Hepatic stellate cell (primary cell): ENCODE measurements around the gene C5orf58.

ENCODE experiments used
- DNase-seq: peaks from one replicate; pipeline ENCODE4 v3.0.0; 2011; ENCODE audit warnings: low spot score

Gene C5orf58

DNA sequence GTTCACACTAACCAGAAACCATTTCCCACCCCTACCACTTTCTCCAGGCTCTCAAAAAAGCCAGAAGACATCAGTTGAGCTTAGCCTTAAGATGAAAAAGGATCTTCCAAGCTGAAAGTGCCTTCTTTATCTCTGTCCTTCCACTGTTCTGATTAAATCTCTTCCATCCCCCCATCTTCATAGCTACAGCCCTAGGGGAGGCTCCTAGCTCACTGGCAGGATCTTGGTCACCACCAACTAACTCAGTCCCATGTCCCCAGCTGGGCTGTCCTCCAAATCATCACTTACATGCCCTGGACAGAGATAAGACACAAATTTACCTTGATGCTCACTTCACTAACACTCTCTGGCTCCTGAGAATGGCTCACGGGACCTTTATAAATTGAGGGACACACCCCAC, 50.5 kb downstream of the C5orf58 start:
- no peak for DNase-seq

DNA sequence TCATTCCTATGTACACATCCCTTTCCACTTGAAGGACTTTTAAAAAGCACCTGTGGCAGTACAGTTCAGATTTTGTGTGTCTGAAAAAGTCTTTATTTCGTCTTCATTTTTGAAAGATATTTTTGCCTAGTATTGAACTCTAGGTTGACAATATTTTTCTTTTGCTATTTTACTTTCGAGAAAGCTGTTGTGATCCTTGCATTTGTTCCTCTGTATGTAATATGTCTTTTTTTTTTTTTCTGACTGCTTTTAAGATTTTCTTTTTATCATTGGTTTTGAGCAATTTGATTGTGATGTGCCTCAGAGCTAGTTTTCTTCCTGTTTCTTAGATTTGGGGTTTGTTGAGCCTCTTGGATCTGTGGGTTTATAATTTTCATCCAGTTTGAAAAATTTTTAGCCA, 51.4 kb downstream of the C5orf58 start:
- no peak for DNase-seq

DNA sequence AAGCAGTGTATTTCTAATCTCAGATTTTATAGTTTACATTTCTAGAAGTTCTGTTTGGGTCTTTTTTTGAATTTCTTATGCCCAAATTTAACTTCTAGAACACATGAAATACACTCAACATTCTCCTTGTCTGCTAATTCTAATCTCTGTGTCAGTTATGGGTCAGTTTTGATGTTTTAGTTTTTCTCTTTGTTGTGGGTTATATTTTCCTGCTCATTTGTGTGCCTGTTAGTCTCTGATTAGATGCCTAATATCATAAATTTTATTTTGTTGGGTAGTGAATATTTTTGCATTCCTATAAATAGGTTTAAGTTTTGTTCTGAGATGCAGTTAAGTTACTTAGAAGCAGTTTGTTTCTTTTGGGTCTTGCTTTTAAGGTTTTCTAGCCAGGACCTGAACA, 52.4 kb downstream of the C5orf58 start:
- no peak for DNase-seq

DNA sequence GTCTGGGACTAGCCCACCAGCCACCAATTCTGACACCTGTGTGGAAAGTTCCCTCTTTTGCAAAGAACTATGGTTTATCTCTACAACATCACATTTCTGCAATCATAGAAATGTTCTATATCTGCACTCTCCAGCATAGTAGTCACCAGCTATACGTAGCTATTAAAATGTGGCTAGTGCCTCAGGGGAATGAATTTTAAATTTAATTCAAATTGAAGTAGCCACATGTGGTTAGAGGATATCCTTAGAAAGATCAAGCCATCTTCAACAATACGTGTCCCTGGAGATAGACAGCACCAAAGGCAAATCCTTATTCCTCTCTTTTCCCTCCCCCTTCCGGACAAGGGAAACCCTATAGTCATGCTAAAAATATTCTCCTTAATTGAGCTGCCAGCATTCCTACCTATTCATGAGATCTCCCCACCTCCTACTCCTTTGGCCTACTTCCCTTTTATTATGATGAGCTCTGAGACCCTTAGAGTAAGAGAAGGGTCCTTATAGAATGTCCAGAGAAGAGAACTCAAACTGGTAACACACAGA, 53.7 kb downstream of the C5orf58 start:
- DNase-seq, result no peak

DNA sequence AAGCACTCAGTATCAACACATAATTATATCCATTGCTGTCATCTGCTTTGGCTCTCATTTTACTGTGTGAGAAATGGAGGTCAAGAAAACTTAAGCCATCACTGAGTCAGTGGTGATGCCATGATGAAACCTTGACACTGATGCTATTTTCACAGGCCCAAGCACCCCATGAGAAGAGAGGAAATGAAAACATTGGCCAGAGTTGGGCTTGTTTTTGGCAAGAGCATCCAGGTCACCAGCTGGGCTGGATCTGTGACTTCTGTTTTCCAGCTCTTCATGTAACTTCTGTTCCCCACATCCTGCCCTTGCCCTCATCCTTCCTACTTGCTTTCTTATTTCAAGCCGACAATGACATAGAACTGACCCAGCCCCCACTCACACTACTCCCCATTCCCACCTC, 54.7 kb downstream of the C5orf58 start:
- no peak for DNase-seq

DNA sequence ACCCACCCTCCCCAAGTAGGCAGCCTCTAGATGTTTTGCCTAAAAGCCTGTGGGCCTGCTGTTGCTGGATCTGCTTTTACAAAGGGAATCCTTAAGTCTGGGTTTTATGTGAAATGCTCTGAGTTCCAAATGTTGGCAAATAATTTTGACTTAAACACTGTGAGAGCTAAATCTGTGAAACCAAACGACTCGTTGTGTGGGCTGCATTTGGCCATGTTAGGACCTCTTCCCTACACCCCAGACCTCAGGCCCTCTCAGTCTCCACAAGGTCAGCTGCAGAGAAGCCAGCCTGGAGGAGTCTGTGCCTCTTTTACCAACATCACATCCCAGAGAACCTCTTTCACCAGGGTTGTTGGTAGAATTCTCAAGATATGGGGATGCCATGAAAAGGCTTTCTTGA, 55.4 kb downstream of the C5orf58 start:
- DNase-seq, result no peak

DNA sequence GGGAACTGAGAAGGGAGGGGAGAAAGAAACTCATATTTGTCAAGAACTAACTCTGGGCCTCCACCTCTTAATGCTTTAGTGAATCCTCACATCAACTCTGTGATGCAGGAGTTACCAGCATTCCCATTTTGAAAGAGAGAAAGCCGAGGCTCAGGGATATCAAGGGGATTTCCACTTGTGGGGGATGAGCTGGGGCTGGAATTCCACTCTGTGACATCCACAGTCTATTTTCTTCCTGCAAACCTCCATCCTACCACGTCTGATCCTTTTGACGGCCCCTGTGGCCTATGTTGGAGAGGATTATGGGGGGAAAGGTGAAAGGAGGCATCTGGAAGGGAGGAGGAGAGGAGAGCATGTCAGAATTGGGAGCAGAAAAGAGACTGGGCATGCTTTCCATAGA, 55.8 kb downstream of the C5orf58 start:
- no peak for DNase-seq

DNA sequence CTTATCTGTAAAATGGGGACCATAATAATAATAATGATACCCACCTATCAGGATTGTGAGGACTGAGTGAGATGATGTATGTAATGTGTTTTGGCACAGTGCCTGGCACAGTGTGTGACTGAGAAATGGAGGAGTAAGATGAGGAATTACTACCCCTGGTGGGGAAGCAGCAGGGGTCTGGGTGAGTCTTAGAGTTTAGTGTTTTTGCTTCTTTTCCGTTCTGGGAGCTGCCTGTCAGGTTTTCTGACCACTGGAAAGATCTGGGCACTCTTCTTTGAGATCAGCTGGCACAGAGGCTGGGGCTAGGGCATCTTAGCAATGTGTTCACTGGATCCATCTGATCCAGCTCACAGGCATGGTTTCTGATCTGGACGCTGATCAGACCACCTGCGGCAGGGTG, 56.3 kb downstream of the C5orf58 start:
- DNase-seq, result no peak

DNA sequence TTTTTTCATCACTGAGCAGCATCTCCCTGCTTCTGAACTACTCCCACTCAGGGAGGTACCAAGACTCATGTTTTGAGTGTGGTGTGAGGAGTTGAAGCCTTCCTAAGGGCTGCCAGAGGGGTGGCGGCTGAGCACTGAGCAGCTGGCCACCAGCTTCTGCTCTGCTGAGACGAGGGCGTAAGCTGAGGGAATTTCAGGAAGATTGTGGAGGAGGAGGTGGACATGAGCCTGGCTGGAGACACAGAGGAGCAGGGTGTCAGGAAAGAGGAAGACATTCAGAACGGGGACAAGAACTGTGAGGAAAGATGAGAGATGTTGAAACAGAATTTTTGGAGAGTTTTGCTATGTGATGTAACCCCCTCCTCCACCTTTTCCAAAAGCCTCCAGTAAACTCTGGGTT, 57.0 kb downstream of the C5orf58 start:
- no peak for DNase-seq

DNA sequence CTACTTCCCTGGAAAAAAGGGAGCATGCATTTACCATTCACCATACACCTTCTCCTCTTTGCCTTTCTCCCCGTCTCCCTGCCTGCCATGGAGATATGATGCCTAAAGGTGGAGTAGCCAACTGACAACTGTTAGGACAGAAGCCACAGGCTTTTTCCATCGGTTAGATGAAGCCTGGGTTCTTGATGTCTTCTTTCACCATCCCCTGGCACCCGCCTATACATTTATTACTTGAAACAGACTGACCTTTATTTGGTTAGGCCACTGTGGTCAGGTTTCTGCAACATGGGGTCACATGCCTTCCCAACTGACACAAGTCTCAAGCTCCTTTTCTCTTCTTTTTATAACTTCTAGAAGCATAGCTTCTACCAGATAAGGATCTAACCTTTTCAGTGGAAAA, 57.7 kb downstream of the C5orf58 start:
- DNase-seq, result no peak

DNA sequence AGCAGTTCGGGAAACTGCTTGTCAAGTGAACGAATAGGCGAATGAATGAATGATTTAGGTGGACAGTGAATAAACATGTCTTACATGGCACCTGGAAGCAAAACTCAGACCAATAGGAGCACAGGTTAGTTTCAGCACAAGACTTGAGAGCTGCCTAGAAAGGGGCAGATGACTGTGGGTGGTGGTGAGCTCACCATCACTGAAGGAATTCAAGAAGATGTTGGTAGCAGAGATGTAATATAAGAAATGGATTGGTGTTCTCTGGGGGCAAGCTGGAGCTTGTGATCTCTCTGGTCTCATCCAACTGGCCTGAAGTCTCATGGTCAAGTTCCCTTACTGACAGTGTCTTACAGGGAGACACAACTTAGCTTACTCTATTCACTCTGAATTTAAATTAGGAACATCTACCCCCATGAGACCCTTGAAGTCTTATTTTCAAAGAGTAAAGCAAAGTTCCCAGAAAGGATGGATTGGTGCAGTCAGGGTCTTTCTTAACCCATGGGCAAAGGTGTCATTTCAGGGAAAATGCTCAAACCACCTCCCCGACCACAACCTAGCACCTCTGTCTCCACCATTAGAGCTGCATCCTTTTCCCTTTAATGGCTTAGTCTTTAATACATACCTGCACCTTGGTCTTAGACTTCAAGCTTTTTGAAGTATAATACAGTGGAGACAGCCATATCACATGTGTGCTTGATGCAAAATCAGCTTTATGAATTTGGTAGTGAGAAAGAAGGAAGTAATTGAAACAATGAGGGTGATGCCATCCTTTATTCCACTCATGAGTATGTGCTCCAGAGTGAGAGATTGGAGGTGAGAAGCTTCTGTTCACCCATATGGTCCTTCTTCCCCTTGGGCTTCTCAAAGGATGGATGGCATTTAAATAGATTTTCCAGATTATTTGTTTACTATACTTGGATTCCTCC, 59.7 kb downstream of the C5orf58 start:
- no peak for DNase-seq

DNA sequence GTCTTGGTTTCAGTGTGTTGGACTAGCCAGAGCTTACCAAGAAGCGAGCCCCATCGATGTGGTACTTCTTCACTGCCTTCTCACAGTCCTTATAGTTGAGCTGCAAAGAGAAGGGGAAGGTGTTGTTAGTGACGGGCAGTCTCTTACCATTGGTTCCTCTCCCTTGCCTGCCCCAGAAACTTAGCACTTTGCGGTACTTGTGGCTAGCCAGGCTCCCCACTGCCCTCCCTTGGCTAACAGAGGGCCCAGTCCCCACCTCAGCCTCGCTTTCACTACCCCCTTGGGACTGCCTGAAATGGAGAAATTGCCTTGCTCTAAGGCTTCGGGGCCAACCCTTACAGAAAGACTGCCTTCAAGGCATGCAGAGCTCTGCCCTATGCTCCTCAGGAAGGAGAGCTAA, 60.5 kb downstream of the C5orf58 start:
- DNase-seq, result no peak

DNA sequence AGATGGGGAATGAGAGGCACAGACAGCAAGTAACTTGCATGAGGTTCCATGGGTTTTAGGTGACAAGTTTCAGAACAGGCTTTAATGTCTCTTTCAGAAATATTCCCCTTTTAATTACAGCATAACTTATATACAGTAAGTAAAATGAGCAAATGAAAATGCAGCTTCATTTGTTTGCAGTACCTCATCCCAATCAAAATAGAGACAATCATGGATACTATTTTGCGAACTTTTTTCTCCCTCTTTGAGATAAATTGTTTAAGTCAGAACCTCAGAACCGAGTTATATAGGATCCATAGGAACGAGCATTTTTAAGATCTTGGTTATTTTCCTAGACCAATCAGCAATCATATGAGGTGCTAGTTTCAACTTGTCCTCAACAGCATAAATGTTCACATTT, 61.3 kb downstream of the C5orf58 start:
- no peak for DNase-seq

DNA sequence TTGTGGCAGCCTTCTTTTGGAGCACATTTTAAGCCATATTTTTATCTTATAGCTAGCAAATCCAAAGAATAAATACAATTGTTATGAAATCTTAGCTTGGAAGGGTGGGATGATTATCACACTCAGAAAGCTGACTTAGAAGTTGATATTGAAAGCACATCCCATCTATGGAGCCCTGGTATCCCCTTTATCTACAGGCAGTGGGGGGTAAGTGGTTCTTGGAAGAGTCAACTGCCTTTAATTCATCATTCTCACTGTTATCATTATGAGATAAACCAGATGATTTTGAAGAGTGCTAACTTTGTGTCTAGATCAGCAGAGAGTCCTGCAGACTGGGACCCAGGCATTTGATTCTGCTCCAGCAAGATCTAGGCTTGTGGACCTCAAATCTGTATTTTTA, 61.8 kb downstream of the C5orf58 start:
- no peak for DNase-seq
